ENCODE data around the gene TMEM209.
"Not testable (repeated sequence)": the region's sequence is repeated elsewhere in the genome, so short reads cannot be mapped to it uniquely, and the experiment has no call there.

Gene TMEM209

GRCh38 chr7:130127404-130127803 is 77.8 kb downstream of the TMEM209 start:
- Histone ChIP-seq H3K36me3 (ENCODE audit: control insufficient read depth in 2 of 2, insufficient read depth in 1 of 2, low read length in 2 of 2) (peaks cover 12 to 51% of the 10 kb centered on the region in 2 experiments), H3K4me1 (ENCODE audit: control insufficient read depth, insufficient read depth, low read length) (peaks cover 7% of the 10 kb centered on the region; the same call in 1 of the 2 replicates), H3K9me3 (ENCODE audit: control insufficient read depth, insufficient read depth, low read depth, low read length) (no peaks in the 10 kb centered on the region), H3K27ac (ENCODE audit: extremely low read depth, low read depth, low read length) (no peak overlapping the region), H3K4me3 (ENCODE audit: low read depth, low read length) (no peak overlapping the region)
- ChIA-PET CTCF (interaction anchor here (0.8 kb wide), 1 partner anchor 12 kb away, joined by 4 read pairs; no protein-coding TSS in a partner anchor), POLR2A (no interaction called here)
- TF ChIP-seq ZNF777 (tag by site-specific recombination; IDR thresholded peaks at IDR 0.05; ENCODE audit: borderline replicate concordance) (no peak), ZNF843 (tag by site-specific recombination; IDR thresholded peaks at IDR 0.05) (no peak), ZFP41 (tag by site-specific recombination; IDR thresholded peaks at IDR 0.05; ENCODE audit: borderline replicate concordance) (no peak), ZSCAN23 (tag by site-specific recombination; IDR thresholded peaks at IDR 0.05) (no peak), ZNF133 (tag by site-specific recombination; IDR thresholded peaks at IDR 0.05) (no peak)

- H3K9me3 ChIP-seq (ENCODE audit: control insufficient read depth, insufficient read depth, low read depth, low read length); H3K27ac ChIP-seq (ENCODE audit: extremely low read depth, low read depth, low read length); POLR2A ChIA-PET; H3K4me3 ChIP-seq (ENCODE audit: low read depth, low read length); H3K4me1 ChIP-seq (ENCODE audit: control insufficient read depth, insufficient read depth, low read length): not testable (repeated sequence)
- peaks cover 12 to 55% of the 10 kb centered on the region in 2 experiments for H3K36me3 ChIP-seq (ENCODE audit: control insufficient read depth in 2 of 2, insufficient read depth in 1 of 2, low read length in 2 of 2)
- CTCF ChIA-PET = interaction anchor here (0.8 kb wide), 1 partner anchor 12 kb away, joined by 4 read pairs; no protein-coding TSS in a partner anchor
These were observed 78.4 kb downstream of the TMEM209 start for GRCh38 chr7:130126840-130127239.

GRCh38 chr7:130124711-130125110 is 80.5 kb downstream of the TMEM209 start:
- Histone ChIP-seq H3K27ac (ENCODE audit: extremely low read depth, low read depth, low read length) (no peak overlapping the region), H3K36me3 (ENCODE audit: control insufficient read depth in 2 of 2, insufficient read depth in 1 of 2, low read length in 2 of 2) (peaks cover 7 to 50% of the 10 kb centered on the region in 2 experiments), H3K4me1 (ENCODE audit: control insufficient read depth, insufficient read depth, low read length) (peaks cover 7% of the 10 kb centered on the region; the same call in 1 of the 2 replicates), H3K4me3 (ENCODE audit: low read depth, low read length) (no peak overlapping the region), H3K9me3 (ENCODE audit: control insufficient read depth, insufficient read depth, low read depth, low read length) (no peaks in the 10 kb centered on the region)
- POLR2A ChIA-PET = no interaction called here
- CTCF ChIA-PET = no interaction called here
- no peak for TF ChIP-seq ZNF274 (IDR thresholded peaks at IDR 0.05; ENCODE audit: low read length)
- TF ChIP-seq ZNF274 (tag by site-specific recombination; IDR thresholded peaks at IDR 0.05; ENCODE audit: borderline replicate concordance) = no peak
- no peak for TF ChIP-seq SETDB1 (IDR thresholded peaks at IDR 0.05; ENCODE audit: insufficient read length, low read length)
- TF ChIP-seq ZNF302 (tag by site-specific recombination; IDR thresholded peaks at IDR 0.05; ENCODE audit: low read depth) = no peak
- TF ChIP-seq ZNF155 (tag by site-specific recombination; IDR thresholded peaks at IDR 0.05) = no peak
- no peak for TF ChIP-seq ZBTB49 (tag by site-specific recombination; IDR thresholded peaks at IDR 0.05; ENCODE audit: low read depth)
- TF ChIP-seq ZNF280C (tag by site-specific recombination; IDR thresholded peaks at IDR 0.05) = no peak
- no peak for TF ChIP-seq ZBTB8A (tag by site-specific recombination; IDR thresholded peaks at IDR 0.05)
- TF ChIP-seq ZNF791 (tag by site-specific recombination; IDR thresholded peaks at IDR 0.05) = no peak
- TF ChIP-seq ZBTB1 (tag by site-specific recombination; IDR thresholded peaks at IDR 0.05) = no peak
- no peak for TF ChIP-seq ZSCAN16 (tag by site-specific recombination; IDR thresholded peaks at IDR 0.05)
- no peak for TF ChIP-seq ZNF366 (tag by site-specific recombination; conservative IDR thresholded peaks at IDR 0.05)
- no peak for TF ChIP-seq ZNF175 (tag by site-specific recombination; IDR thresholded peaks at IDR 0.05)
- no peak for TF ChIP-seq ZBTB26 (tag by site-specific recombination; optimal IDR thresholded peaks at IDR 0.05)
- no peak for TF ChIP-seq PRDM2 (tag by site-specific recombination; IDR thresholded peaks at IDR 0.05; ENCODE audit: borderline replicate concordance)
- no peak for TF ChIP-seq ZNF585B (tag by site-specific recombination; IDR thresholded peaks at IDR 0.05)
